ENCODE results near the gene ADSS1.

The ADSS1 gene

GRCh38 chr14:104756477-104757237 is 32.6 kb downstream of the ADSS1 start:
- Histone ChIP-seq H2AFZ (ENCODE audit: low read length) (no peak overlapping the region), H3F3A (ENCODE audit: low read depth) (no peaks in the 10 kb centered on the region), H4K20me1 (ENCODE audit: insufficient read depth, low read length, poor library complexity, severe bottlenecking) (peaks cover 47% of the 10 kb centered on the region), H3K4me1 (ENCODE audit: insufficient read depth, low read length, poor library complexity, severe bottlenecking) (peaks cover 48% of the 10 kb centered on the region), H3K9me3 (ENCODE audit: insufficient read depth, low read depth, low read length) (no peaks in the 10 kb centered on the region), H3K9ac (ENCODE audit: low read depth, low read length, poor library complexity, severe bottlenecking) (peak overlapping the region; percentile 95), H3K4me3 (ENCODE audit: low read length, poor library complexity, severe bottlenecking) (peak overlapping the region; percentile 88), H3K79me2 (ENCODE audit: insufficient read depth, low read length) (peaks cover 75% of the 10 kb centered on the region), H3K27me3 (ENCODE audit: insufficient read depth, low read length, poor library complexity, severe bottlenecking) (no peaks in the 10 kb centered on the region), H3K4me2 (ENCODE audit: low read depth, low read length, poor library complexity, severe bottlenecking) (peak overlapping the region; percentile 99), H3K36me3 (ENCODE audit: insufficient read depth, low read length) (peaks cover 48% of the 10 kb centered on the region; the same call in 1 of the 2 replicates), H3K9me2 (replicated peaks; ENCODE audit: low read depth, low read length) (no peaks in the 10 kb centered on the region)
- TF ChIP-seq EZH2phosphoT487 (IDR thresholded peaks at IDR 0.05; ENCODE audit: borderline replicate concordance) (no peak), CTCF (conservative IDR thresholded peaks at IDR 0.05; ENCODE audit: low read length) (no peak)

GRCh38 chr14:104757238-104757585 is 33.2 kb downstream of the ADSS1 start:
- H3K4me2 ChIP-seq (ENCODE audit: low read depth, low read length, poor library complexity, severe bottlenecking) = peak overlapping the region; percentile 99
- peaks cover 78% of the 10 kb centered on the region for H3K79me2 ChIP-seq (ENCODE audit: insufficient read depth, low read length)
- peaks cover 48% of the 10 kb centered on the region; the same call in 1 of the 2 replicates for H3K36me3 ChIP-seq (ENCODE audit: insufficient read depth, low read length)
- H3K9ac ChIP-seq (ENCODE audit: low read depth, low read length, poor library complexity, severe bottlenecking) = peak overlapping the region; percentile 95
- peaks cover 47% of the 10 kb centered on the region for H4K20me1 ChIP-seq (ENCODE audit: insufficient read depth, low read length, poor library complexity, severe bottlenecking)
- no peak overlapping the region for H2AFZ ChIP-seq (ENCODE audit: low read length)
- no peaks in the 10 kb centered on the region for H3K9me3 ChIP-seq (ENCODE audit: insufficient read depth, low read depth, low read length)
- TF ChIP-seq CTCF (conservative IDR thresholded peaks at IDR 0.05; ENCODE audit: low read length) (no peak), EZH2phosphoT487 (IDR thresholded peaks at IDR 0.05; ENCODE audit: borderline replicate concordance) (no peak)
- no peaks in the 10 kb centered on the region for H3F3A ChIP-seq (ENCODE audit: low read depth)
- no peaks in the 10 kb centered on the region for H3K27me3 ChIP-seq (ENCODE audit: insufficient read depth, low read length, poor library complexity, severe bottlenecking)
- peaks cover 43% of the 10 kb centered on the region for H3K4me1 ChIP-seq (ENCODE audit: insufficient read depth, low read length, poor library complexity, severe bottlenecking)
- H3K4me3 ChIP-seq (ENCODE audit: low read length, poor library complexity, severe bottlenecking) = peak overlapping the region; percentile 88
- no peaks in the 10 kb centered on the region for H3K9me2 ChIP-seq (replicated peaks; ENCODE audit: low read depth, low read length)

- Histone ChIP-seq H3K9ac (ENCODE audit: low read depth, low read length, poor library complexity, severe bottlenecking) (peak overlapping the region; percentile 95), H3K4me2 (ENCODE audit: low read depth, low read length, poor library complexity, severe bottlenecking) (peak overlapping the region; percentile 99), H3K79me2 (ENCODE audit: insufficient read depth, low read length) (peaks cover 81% of the 10 kb centered on the region), H3K4me3 (ENCODE audit: low read length, poor library complexity, severe bottlenecking) (peak overlapping the region; percentile 88), H2AFZ (ENCODE audit: low read length) (no peak overlapping the region), H3K9me2 (replicated peaks; ENCODE audit: low read depth, low read length) (no peaks in the 10 kb centered on the region), H4K20me1 (ENCODE audit: insufficient read depth, low read length, poor library complexity, severe bottlenecking) (peaks cover 47% of the 10 kb centered on the region), H3K4me1 (ENCODE audit: insufficient read depth, low read length, poor library complexity, severe bottlenecking) (peaks cover 41% of the 10 kb centered on the region), H3F3A (ENCODE audit: low read depth) (no peaks in the 10 kb centered on the region), H3K9me3 (ENCODE audit: insufficient read depth, low read depth, low read length) (no peaks in the 10 kb centered on the region), H3K27me3 (ENCODE audit: insufficient read depth, low read length, poor library complexity, severe bottlenecking) (no peaks in the 10 kb centered on the region), H3K36me3 (ENCODE audit: insufficient read depth, low read length) (peaks cover 48% of the 10 kb centered on the region; the same call in 1 of the 2 replicates)
- TF ChIP-seq EZH2phosphoT487 (IDR thresholded peaks at IDR 0.05; ENCODE audit: borderline replicate concordance) (no peak), CTCF (conservative IDR thresholded peaks at IDR 0.05; ENCODE audit: low read length) (no peak)
Measured at GRCh38 chr14:104757681-104758392, 33.8 kb downstream of the ADSS1 start.

Data from Loucy (cell line).